ENCODE measurements around the gene STAP1. TPM values are rescaled to one million over a fixed set of nuclear protein-coding genes. Genes with fewer than 3 reads are reported as not detected.

The STAP1 gene
- total and polyA plus RNA-seq, 8 donors = 0.37 to 1.3 (median 1.1) TPM; not detected in 3

DNA sequence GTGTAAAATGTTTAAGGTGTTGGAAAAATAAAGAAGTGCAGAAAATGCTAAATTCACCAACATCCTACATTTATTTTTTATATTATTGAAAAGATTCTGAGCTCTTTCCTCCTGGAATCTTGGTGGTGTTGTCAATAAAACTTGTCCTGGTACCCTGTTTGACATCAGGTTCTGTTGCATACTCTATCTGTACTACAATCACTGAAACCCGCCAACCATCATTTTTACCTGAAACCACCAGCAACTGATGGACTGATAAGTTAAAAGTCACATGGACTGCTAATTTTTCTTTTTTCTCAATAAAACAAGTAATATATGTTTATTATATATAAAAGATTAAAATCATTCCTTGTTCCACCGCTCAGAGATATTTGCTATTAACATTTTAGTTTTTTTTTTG is 23.4 kb downstream of the STAP1 start:
- WGBS, 5 donors = 41 to 93% (median 47%) methylated on average over 2 of the region's 2 CpGs
- intact Hi-C loops (cut with DNase I; ENCODE audit: low total_unique reads) = no loop called here
- Histone ChIP-seq H3K9me3 (no peaks in the 10 kb centered on the region), H3K36me3 (no peaks in the 10 kb centered on the region), H3K27ac (no peak overlapping the region), H3K4me3 (no peak overlapping the region), H3K27me3 (no peaks in the 10 kb centered on the region), H3K4me1 (no peaks in the 10 kb centered on the region)
- DNase-seq = no peak
- TF ChIP-seq POLR2AphosphoS5 (IDR thresholded peaks at IDR 0.05) (no peak), POLR2A (IDR thresholded peaks at IDR 0.05) (no peak), EP300 (IDR thresholded peaks at IDR 0.05) (no peak)
- TF ChIP-seq, protein P1, sequence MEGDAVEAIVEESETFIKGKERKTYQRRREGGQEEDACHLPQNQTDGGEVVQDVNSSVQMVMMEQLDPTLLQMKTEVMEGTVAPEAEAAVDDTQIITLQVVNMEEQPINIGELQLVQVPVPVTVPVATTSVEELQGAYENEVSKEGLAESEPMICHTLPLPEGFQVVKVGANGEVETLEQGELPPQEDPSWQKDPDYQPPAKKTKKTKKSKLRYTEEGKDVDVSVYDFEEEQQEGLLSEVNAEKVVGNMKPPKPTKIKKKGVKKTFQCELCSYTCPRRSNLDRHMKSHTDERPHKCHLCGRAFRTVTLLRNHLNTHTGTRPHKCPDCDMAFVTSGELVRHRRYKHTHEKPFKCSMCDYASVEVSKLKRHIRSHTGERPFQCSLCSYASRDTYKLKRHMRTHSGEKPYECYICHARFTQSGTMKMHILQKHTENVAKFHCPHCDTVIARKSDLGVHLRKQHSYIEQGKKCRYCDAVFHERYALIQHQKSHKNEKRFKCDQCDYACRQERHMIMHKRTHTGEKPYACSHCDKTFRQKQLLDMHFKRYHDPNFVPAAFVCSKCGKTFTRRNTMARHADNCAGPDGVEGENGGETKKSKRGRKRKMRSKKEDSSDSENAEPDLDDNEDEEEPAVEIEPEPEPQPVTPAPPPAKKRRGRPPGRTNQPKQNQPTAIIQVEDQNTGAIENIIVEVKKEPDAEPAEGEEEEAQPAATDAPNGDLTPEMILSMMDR (IDR thresholded peaks at IDR 0.05) = no peak

DNA sequence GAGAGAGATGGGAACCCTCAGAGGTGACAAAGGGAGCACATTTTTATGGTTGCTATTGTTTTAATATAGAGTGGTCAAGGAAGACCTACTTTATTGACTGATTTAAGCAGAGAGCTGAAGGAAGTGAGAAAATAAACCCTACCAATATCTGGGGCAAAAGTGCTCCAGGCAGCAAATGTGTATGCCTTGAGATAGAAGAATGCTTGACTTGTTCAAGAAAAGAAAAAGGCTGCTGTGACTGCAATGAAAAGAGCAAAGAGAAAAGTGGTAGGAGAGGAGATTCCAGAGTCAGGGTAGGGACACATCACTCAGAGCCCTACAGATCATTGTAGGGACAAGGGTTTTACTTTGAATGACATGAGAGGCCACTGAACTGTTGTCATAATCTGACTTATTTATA is 26.0 kb downstream of the STAP1 start:
- Histone ChIP-seq H3K4me3 (no peak overlapping the region), H3K27ac (no peak overlapping the region), H3K27me3 (no peaks in the 10 kb centered on the region), H3K4me1 (no peaks in the 10 kb centered on the region), H3K9me3 (no peaks in the 10 kb centered on the region), H3K36me3 (no peaks in the 10 kb centered on the region)
- TF ChIP-seq POLR2AphosphoS5 (IDR thresholded peaks at IDR 0.05) = no peak
- TF ChIP-seq, protein P1 (IDR thresholded peaks at IDR 0.05) = no peak
- no peak for TF ChIP-seq EP300 (IDR thresholded peaks at IDR 0.05)
- no peak for TF ChIP-seq POLR2A (IDR thresholded peaks at IDR 0.05)
- intact Hi-C loops (cut with DNase I; ENCODE audit: low total_unique reads) = no loop called here
- DNase-seq = no peak

DNA sequence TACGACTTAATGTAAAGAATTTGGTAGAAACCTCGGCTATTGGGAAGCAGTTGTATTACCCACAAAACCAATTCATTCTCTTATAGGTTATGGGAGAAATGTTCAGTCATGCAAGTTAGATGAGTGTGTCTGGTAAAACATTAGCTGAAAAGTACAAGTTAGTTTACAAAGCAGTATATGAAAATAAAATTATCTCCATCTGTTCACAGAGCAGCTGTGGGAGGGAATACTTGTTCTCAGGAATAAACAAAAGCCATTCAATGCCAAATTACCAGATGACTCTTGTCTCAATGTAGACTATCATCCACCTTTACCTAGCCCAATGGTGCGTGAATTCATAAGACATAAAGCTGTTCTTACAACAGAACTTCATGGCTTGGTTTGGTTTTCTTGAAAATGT is 28.6 kb downstream of the STAP1 start:
- no peaks in the 10 kb centered on the region for H3K36me3 ChIP-seq

DNA sequence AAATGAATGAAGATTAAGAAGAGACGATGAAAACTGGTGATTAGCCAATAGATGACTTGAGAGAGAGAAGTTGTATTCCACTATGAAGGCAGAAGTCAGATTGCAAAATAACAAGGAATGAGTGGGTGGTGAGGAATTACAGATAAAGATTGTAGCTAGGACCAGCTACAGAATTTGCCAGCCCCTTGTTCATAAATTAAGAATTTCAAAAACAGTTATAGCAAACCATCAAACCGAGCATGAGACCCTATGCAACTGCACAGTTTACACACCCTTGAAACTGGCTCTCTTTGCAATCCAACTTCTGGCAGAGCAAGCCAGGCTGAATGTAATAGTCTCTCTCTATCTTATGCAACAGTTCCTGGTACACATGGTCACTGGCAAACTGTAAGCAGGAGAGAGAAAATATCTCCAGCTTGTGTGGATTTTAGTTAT is 35.2 kb downstream of the STAP1 start:
- H3K27ac ChIP-seq = no peak overlapping the region
- H3K9me3 ChIP-seq = no peaks in the 10 kb centered on the region
- no peaks in the 10 kb centered on the region for H3K4me1 ChIP-seq
- no peak overlapping the region for H3K4me3 ChIP-seq
- H3K27me3 ChIP-seq = no peaks in the 10 kb centered on the region
- DNase-seq = no peak
- WGBS, 5 donors = 51 to 62% (median 54%) methylated on average over 2 of the region's 2 CpGs
- no peak for TF ChIP-seq EP300 (IDR thresholded peaks at IDR 0.05)
- TF ChIP-seq POLR2AphosphoS5 (IDR thresholded peaks at IDR 0.05) = no peak
- TF ChIP-seq POLR2A (IDR thresholded peaks at IDR 0.05) = no peak
- TF ChIP-seq, protein P1 (IDR thresholded peaks at IDR 0.05) = no peak
- H3K36me3 ChIP-seq = no peaks in the 10 kb centered on the region
- intact Hi-C loops (cut with DNase I; ENCODE audit: low total_unique reads) = no loop called here

More for the DNA sequence above, 28.6 kb downstream of the STAP1 start:
- intact Hi-C loops (cut with DNase I; ENCODE audit: low total_unique reads) = no loop called here
- Histone ChIP-seq H3K27me3 (no peaks in the 10 kb centered on the region), H3K27ac (no peak overlapping the region), H3K4me1 (no peaks in the 10 kb centered on the region), H3K9me3 (no peaks in the 10 kb centered on the region), H3K4me3 (no peak overlapping the region)
- TF ChIP-seq POLR2A (IDR thresholded peaks at IDR 0.05) (no peak), POLR2AphosphoS5 (IDR thresholded peaks at IDR 0.05) (no peak), EP300 (IDR thresholded peaks at IDR 0.05) (no peak)
- TF ChIP-seq, protein P1 (IDR thresholded peaks at IDR 0.05) = no peak
- WGBS, 5 donors = 84 to 92% (median 88%) methylated on average over 3 of the region's 3 CpGs
- no peak for DNase-seq

Measured in stomach (tissue), 9 donors.